AG09319 (cell line): Measurements from ENCODE around the gene C3.

Source experiments
- DNase-seq: peaks from one replicate; pipeline ENCODE4 v3.0.0-alpha.2; 2010; ENCODE audit warnings: low read depth; ENCODE audit errors: extremely low read depth
- CTCF ChIP-seq: IDR thresholded peaks from 2 replicates; pipeline ENCODE4 v1.5.1; 2011; ENCODE audit warnings: low read depth, mild to moderate bottlenecking, inconsistent platforms, low read length, moderate library complexity

The C3 gene

GRCh38 chr19:6692027-6692426 is 28.4 kb downstream of the C3 start:
- DNase-seq, result no peak
- no peak for TF ChIP-seq CTCF

GRCh38 chr19:6691342-6691741 is 29.1 kb downstream of the C3 start:
- TF ChIP-seq CTCF, result no peak
- DNase-seq, result no peak

- no peak for DNase-seq
- no peak for TF ChIP-seq CTCF
Measured at GRCh38 chr19:6690160-6690885, 30.1 kb downstream of the C3 start.

GRCh38 chr19:6687114-6687513 is 33.3 kb downstream of the C3 start:
- TF ChIP-seq CTCF, result no peak
- no peak for DNase-seq

- DNase-seq, result no peak
- TF ChIP-seq CTCF, result no peak
Measured at GRCh38 chr19:6686628-6686975, 33.8 kb downstream of the C3 start.

- no peak for DNase-seq
- no peak for TF ChIP-seq CTCF
Measured at GRCh38 chr19:6685962-6686627, 34.4 kb downstream of the C3 start.

- no peak for DNase-seq
- TF ChIP-seq CTCF, result no peak
Measured at GRCh38 chr19:6685482-6685881, 35.0 kb downstream of the C3 start.
